Measurements from ENCODE around the gene CACNA1B. TPM values are rescaled to one million over a fixed set of nuclear protein-coding genes. Genes with fewer than 3 reads are reported as not detected.
A peak's percentile ranks its signal among the peaks of the same experiment; 100 is the strongest.

CACNA1B gene
- total RNA-seq, 8 experiments from 2014 or later, result 0.04 to 12.8 (median 9.7) TPM

DNA sequence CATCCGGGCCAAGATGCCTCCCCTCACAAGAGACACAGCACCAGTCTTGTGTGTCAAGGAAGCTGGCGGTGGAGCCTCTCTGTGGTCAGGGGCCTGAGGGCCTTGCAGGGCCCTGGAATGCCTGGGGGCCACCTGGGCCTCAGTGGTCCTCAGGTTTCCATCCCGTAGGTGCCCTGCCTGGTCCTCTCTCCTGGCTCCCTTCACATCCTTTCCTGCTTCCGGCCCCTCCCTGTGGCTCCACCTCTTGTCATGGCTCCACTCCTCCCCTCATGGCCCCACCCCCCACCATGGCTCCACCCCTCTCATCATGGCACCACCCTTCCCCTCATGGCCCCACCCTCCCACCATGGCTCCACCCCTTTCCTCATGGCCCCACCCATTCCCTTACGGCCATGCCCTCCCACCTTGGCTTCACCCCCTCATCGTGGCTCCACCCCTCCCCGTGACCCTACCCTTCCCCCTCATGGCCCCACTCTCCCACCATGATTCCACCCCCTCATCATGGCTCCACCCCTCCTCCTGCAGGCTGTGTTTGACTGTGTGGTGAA, 175.8 kb downstream of the CACNA1B start:
- H3K4me1 ChIP-seq (replicated peaks in 1 of 2), result no peaks in the 10 kb centered on the region
- H3K27ac ChIP-seq, result no peak overlapping the region
- peak in 4 of 8 experiments; percentile 17 to 36 (median 27) for ATAC-seq (replicated peaks in 6 of 8)
- in situ Hi-C loops (cut with MboI; ENCODE audit: low pct_unique_long_range_greater_than_20kb in 2 of 9, low sequenced_read_pairs in 9 of 9, unreplicated experiment in 9 of 9), result no loop called here
- WGBS, 10 experiments, result 100% methylated on average over 1 of the region's 7 CpGs; no CpG with 5 or more reads in 9 of the 10 experiments
- H3K4me3 ChIP-seq, result no peak overlapping the region

DNA sequence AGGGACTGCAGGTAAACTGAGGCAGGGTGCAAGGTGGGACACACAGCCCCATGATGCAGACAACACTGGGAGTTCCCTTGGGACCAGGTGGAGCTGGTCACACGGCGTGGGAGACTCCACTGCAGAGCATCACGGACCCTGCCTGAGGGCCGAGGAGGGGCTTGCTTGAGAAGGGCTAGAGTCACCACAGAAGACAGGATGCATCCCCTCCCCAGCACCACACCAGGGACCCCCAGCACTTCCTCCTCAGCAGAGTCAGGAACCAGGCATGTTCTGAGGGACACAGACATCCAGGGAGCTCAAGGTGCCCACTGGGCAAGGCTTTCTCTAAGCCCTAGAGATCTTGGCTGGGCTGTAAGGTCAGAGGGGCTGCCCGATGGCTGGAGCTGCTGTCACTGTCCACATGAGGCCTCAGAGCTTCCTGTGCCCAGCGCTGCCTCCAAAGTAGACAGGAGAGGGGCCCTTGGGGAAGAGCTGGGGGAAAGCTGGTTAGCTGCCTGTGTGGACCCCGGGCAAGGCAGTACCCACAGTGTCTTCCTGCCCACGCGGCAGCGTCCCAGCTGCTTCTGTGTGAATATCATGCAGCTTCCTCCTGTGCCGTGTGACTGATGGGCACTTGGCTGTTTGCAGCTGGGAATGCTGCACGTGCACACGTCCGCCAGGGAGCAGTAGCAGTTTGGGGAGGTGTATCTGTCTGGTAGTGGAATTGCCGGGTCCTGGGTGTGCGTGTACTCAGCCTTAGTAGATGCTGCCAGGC, 176.6 kb downstream of the CACNA1B start:
- 90 to 100% (median 92%) methylated on average over 1 to 4 of the region's 16 CpGs; no CpG with 5 or more reads in 6 of the 10 experiments for WGBS, 10 experiments
- Histone ChIP-seq H3K4me1 (replicated peaks in 1 of 2) (no peaks in the 10 kb centered on the region), H3K4me3 (no peak overlapping the region), H3K27ac (no peak overlapping the region)
- in situ Hi-C loops (cut with MboI; ENCODE audit: low pct_unique_long_range_greater_than_20kb in 2 of 9, low sequenced_read_pairs in 9 of 9, unreplicated experiment in 9 of 9), result no loop called here
- no peak for ATAC-seq (replicated peaks in 6 of 8)

DNA sequence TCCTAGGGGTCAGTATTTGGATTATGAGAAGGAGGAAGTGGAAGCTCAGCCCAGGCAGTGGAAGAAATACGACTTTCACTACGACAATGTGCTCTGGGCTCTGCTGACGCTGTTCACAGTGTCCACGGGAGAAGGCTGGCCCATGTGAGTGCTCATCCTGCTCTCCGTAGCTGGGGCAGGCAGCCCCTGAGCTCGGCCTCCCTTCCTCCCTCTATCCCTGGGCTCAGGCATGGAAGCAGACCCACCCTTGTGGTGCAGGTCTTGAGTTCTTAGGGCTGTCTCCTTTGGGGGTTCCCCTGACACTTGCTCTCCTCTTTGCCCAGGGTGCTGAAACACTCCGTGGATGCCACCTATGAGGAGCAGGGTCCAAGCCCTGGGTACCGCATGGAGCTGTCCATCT, 180.1 kb downstream of the CACNA1B start:
- H3K27ac ChIP-seq, result no peak overlapping the region
- 8 to 100% (median 77%) methylated on average over 1 to 5 of the region's 8 CpGs; no CpG with 5 or more reads in 2 of the 10 experiments for WGBS, 10 experiments

DNA sequence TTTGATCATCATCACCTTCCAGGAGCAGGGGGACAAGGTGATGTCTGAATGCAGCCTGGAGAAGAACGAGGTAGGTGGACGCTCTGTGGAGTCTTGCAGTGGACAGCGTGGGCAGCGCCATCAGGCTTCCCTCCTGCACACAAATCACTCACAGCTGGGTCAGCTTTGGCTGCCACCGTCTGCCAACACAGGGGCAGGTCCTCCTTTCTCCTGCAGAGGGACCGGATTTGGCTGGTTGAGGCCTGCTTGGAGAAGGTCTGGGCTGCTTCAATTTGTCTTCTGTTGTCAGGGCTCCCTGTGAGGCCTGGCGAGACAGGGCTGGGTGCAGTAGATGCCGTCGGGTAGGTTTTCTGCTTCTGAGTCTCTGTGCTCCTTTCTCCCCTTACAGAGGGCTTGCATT, 180.6 kb downstream of the CACNA1B start:
- H3K27ac ChIP-seq, result no peak overlapping the region

More for the DNA sequence above, 180.1 kb downstream of the CACNA1B start:
- in situ Hi-C loops (cut with MboI; ENCODE audit: low pct_unique_long_range_greater_than_20kb in 2 of 9, low sequenced_read_pairs in 9 of 9, unreplicated experiment in 9 of 9), result no loop called here
- ATAC-seq (replicated peaks in 6 of 8), result no peak
- no peak overlapping the region for H3K4me3 ChIP-seq
- no peaks in the 10 kb centered on the region for H3K4me1 ChIP-seq (replicated peaks in 1 of 2)

DNA sequence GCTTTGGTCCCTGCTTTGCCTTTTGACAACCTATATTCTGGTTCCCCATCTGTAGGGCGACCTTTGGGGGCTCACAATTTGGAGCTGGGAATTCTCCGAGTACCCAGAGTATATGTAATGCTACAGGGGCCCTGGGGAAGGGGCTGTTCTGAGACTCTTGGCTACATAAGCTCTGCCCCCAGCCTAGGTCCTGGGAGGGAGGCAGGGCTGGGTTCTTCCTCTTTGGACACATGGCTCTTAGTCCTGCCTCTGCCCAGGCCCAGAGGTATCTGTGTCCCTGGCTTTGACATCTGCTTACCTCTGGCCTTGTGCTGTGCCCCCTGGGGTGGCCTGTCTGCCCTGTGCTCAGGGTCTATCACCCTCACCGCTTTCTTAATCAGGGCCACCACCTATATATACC, 181.6 kb downstream of the CACNA1B start:
- WGBS, 10 experiments, result 0 to 100% (median 83%) methylated on average over 1 to 2 of the region's 3 CpGs; no CpG with 5 or more reads in 5 of the 10 experiments
- in situ Hi-C loops (cut with MboI; ENCODE audit: low pct_unique_long_range_greater_than_20kb in 2 of 9, low sequenced_read_pairs in 9 of 9, unreplicated experiment in 9 of 9), result no loop called here
- Histone ChIP-seq H3K27ac (no peak overlapping the region), H3K4me3 (no peak overlapping the region), H3K4me1 (replicated peaks in 1 of 2) (no peaks in the 10 kb centered on the region)
- no peak for ATAC-seq (replicated peaks in 6 of 8)

More for the DNA sequence above, 180.6 kb downstream of the CACNA1B start:
- no peak overlapping the region for H3K4me3 ChIP-seq
- no peak for ATAC-seq (replicated peaks in 6 of 8)
- in situ Hi-C loops (cut with MboI; ENCODE audit: low pct_unique_long_range_greater_than_20kb in 2 of 9, low sequenced_read_pairs in 9 of 9, unreplicated experiment in 9 of 9), result no loop called here
- WGBS, 10 experiments, result 28 to 100% (median 94%) methylated on average over 1 to 5 of the region's 9 CpGs; no CpG with 5 or more reads in 5 of the 10 experiments
- no peaks in the 10 kb centered on the region for H3K4me1 ChIP-seq (replicated peaks in 1 of 2)

DNA sequence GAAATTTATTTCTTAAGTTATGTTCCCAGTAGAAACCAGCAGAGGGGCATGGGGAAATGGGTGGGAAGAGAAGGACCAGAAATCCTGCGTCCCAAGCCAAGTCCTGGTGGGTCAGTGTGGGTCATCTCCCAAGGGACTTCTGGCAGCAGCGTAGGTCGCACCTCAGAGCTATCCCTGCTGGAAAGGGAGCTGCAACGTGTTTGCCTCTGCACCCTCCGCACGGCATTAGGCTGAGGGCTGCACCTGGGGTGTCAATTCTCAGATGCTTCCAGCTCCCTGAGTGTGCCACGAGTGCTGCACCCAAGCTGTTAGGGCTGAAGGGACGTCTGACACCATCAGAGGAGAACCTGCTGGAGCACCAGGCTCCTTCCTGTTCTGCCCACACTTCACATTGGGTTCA, 182.8 kb downstream of the CACNA1B start:
- WGBS, 10 experiments, result 0 to 100% (median 92%) methylated on average over 1 to 4 of the region's 8 CpGs; no CpG with 5 or more reads in 6 of the 10 experiments
- Histone ChIP-seq H3K27ac (no peak overlapping the region), H3K4me1 (replicated peaks in 1 of 2) (no peaks in the 10 kb centered on the region), H3K4me3 (no peak overlapping the region)
- in situ Hi-C loops (cut with MboI; ENCODE audit: low pct_unique_long_range_greater_than_20kb in 2 of 9, low sequenced_read_pairs in 9 of 9, unreplicated experiment in 9 of 9), result no loop called here
- ATAC-seq (replicated peaks in 6 of 8), result no peak

DNA sequence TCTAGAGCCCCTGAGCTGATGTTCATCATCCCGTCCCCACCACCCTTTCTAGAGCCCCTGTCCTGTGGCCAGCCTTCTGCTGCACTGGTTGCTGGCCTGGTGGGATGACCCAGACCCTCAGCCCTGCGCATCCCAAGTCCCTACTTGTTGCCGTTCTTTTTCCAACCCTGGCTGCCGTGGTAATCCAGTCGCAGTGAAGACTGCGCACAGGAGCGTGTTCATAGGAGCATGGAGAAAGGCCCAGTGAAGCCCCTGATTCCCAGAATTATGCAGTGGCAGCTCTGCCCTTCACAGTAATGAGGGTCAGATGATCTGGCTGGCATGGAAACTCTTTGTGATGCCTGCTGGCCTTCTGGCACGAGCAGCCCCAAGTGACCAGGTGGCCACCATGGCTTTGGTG, 183.3 kb downstream of the CACNA1B start:
- no peak for ATAC-seq (replicated peaks in 6 of 8)
- H3K27ac ChIP-seq, result no peak overlapping the region
- in situ Hi-C loops (cut with MboI; ENCODE audit: low pct_unique_long_range_greater_than_20kb in 2 of 9, low sequenced_read_pairs in 9 of 9, unreplicated experiment in 9 of 9), result no loop called here
- H3K4me3 ChIP-seq, result no peak overlapping the region
- H3K4me1 ChIP-seq (replicated peaks in 1 of 2), result no peaks in the 10 kb centered on the region
- WGBS, 10 experiments, result 20 to 100% (median 67%) methylated on average over 1 to 6 of the region's 8 CpGs; no CpG with 5 or more reads in 5 of the 10 experiments

DNA sequence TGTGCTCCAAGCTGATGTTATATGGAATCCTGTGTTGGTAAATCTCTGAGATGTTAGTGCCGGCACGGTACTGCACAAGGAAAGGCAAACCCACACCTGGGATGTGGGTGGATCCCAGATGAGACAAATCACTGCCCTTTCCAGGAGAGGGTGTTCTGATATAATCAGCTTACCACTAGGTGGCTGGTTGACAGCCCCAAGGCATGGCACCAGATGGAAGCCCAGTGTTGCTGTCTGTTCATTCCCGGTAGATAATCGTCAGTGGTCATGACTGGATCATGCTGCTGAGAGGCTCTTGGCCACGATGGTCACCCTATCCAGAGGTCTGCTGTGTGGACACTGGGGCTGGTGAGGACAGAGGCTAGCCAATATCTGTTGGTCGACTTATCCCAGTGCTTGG, 184.0 kb downstream of the CACNA1B start:
- 40 to 100% (median 91%) methylated on average over 2 to 6 of the region's 6 CpGs; no CpG with 5 or more reads in 6 of the 10 experiments for WGBS, 10 experiments
- no peak for ATAC-seq (replicated peaks in 6 of 8)
- Histone ChIP-seq H3K4me1 (replicated peaks in 1 of 2) (no peaks in the 10 kb centered on the region), H3K4me3 (no peak overlapping the region), H3K27ac (no peak overlapping the region)
- in situ Hi-C loops (cut with MboI; ENCODE audit: low pct_unique_long_range_greater_than_20kb in 2 of 9, low sequenced_read_pairs in 9 of 9, unreplicated experiment in 9 of 9), result no loop called here

DNA sequence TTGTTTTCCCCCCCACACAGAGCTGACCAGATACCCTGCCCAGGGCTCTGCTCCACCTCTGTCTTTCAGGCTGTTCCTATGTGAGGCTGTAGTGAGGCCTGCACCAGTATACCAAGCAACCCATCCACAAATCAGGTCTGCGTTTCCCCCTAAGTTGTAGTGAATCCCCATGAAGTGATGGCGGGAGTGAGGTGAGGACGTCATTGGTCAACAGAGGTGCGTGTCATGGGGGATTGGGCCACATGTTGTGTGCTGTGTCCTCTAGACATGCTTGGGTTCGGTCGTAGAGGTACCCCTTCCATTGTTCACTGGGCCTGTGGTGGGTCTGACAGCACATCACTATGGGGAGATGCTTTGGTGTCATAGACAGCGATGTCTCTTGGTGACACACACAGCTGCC, 184.6 kb downstream of the CACNA1B start:
- in situ Hi-C loops (cut with MboI; ENCODE audit: low pct_unique_long_range_greater_than_20kb in 2 of 9, low sequenced_read_pairs in 9 of 9, unreplicated experiment in 9 of 9), result no loop called here

DNA sequence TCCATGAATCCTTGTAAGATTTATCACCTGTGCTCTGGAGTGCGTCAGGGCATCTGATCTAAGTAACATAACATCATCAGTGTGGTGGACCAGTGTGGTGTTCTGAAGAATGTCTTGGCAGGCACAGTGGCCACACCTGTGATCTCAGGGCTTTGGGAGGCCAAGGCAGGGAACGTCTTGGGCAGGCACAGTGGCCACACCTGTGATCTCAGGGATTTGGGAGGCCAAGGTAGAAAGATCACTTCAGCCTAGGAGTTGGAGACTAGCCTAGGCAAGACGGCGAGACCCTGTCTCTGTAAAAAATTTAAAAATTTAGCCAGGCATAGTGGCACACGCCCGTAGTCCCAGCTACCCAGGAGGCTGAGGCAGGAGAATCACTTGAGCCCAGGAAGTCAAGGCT, 185.5 kb downstream of the CACNA1B start:
- ATAC-seq (replicated peaks in 6 of 8), result no peak
- H3K4me3 ChIP-seq, result no peak overlapping the region
- no peaks in the 10 kb centered on the region for H3K4me1 ChIP-seq (replicated peaks in 1 of 2)
- in situ Hi-C loops (cut with MboI; ENCODE audit: low pct_unique_long_range_greater_than_20kb in 2 of 9, low sequenced_read_pairs in 9 of 9, unreplicated experiment in 9 of 9), result no loop called here
- WGBS, 10 experiments, result 10 to 100% (median 97%) methylated on average over 1 to 3 of the region's 6 CpGs; no CpG with 5 or more reads in 4 of the 10 experiments
- no peak overlapping the region for H3K27ac ChIP-seq

More for the DNA sequence above, 184.6 kb downstream of the CACNA1B start:
- H3K4me1 ChIP-seq (replicated peaks in 1 of 2), result no peaks in the 10 kb centered on the region
- H3K4me3 ChIP-seq, result no peak overlapping the region
- H3K27ac ChIP-seq, result no peak overlapping the region
- ATAC-seq (replicated peaks in 6 of 8), result no peak
- WGBS, 10 experiments, result 42 to 100% (median 95%) methylated on average over 1 to 2 of the region's 7 CpGs; no CpG with 5 or more reads in 6 of the 10 experiments

DNA sequence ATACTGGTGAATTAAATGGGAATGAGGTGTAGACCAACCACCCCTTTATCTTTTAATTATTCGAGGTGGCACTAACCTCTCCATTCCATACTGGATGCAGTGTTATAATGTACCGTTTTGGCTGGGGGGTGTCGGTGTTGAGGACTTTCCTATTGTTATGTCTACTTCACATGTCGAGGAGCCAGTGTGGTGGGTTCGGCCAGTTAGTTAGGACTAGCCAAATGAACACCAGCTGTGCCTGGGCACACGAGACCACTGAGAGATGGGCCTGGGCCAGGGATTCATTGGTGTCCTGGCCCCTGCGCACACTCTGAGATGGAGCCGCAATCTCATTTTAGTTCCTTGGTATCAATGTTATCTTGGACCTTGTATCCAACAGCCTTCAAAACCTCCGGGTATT, 186.2 kb downstream of the CACNA1B start:
- no peak overlapping the region for H3K27ac ChIP-seq
- peaks cover 4 to 5% of the 10 kb centered on the region in 2 donors for H3K4me1 ChIP-seq (replicated peaks in 1 of 2)
- in situ Hi-C loops (cut with MboI; ENCODE audit: low pct_unique_long_range_greater_than_20kb in 2 of 9, low sequenced_read_pairs in 9 of 9, unreplicated experiment in 9 of 9), result no loop called here
- H3K4me3 ChIP-seq, result no peak overlapping the region
- no peak for ATAC-seq (replicated peaks in 6 of 8)
- WGBS, 10 experiments, result 31 to 92% (median 73%) methylated on average over 2 to 7 of the region's 9 CpGs; no CpG with 5 or more reads in 1 of the 10 experiments

DNA sequence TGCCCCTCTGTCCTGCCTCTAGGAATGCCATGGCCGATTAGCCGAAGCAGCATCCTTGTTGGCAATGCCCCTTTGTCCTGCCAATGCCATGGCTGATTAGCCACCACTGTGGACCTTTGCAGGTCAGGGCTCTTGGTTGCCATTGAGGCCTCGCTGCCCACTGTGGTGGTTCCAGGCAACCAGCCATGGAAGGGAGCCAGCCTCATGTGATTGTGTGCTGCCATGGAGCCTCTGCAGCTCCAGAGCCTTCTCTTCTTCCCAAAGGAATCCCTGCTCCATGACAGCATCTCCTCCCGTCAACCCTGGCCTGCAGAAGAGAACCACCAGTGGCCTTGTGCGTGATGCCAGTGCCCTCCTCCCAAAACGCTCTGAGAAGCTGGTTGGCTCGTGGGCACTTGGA, 187.0 kb downstream of the CACNA1B start:
- in situ Hi-C loops (cut with MboI; ENCODE audit: low pct_unique_long_range_greater_than_20kb in 2 of 9, low sequenced_read_pairs in 9 of 9, unreplicated experiment in 9 of 9), result no loop called here
- peaks cover 7 to 9% of the 10 kb centered on the region in 2 donors for H3K4me1 ChIP-seq (replicated peaks in 1 of 2)
- ATAC-seq (replicated peaks in 6 of 8), result peak in 1 of 8 experiments; percentile 27
- WGBS, 10 experiments, result 0 to 100% (median 85%) methylated on average over 1 to 4 of the region's 7 CpGs; no CpG with 5 or more reads in 4 of the 10 experiments
- H3K4me3 ChIP-seq, result no peak overlapping the region
- H3K27ac ChIP-seq, result no peak overlapping the region

DNA sequence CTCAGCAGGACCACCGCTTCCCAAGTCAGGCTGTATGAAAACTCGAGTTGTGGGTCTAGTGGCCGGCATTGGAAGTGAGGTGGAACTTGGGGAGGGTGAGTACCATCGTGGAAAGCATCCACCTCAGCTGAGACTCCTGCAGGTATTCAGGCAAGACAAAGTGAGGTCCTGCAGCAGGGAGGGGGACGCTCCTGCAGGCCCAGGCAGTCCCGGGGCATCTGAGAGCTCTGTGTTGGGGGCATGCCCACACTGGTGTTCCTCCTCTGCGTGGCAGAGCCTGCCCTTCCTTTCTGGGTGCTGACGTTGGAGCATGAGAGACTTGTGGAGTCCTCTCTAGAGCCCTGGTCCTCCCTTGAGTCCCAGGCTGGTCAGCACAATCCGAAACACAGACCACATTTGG, 187.7 kb downstream of the CACNA1B start:
- H3K4me1 ChIP-seq (replicated peaks in 1 of 2), result peaks cover 7 to 12% of the 10 kb centered on the region in 2 donors
- no peak overlapping the region for H3K27ac ChIP-seq
- in situ Hi-C loops (cut with MboI; ENCODE audit: low pct_unique_long_range_greater_than_20kb in 2 of 9, low sequenced_read_pairs in 9 of 9, unreplicated experiment in 9 of 9), result no loop called here
- no peak overlapping the region for H3K4me3 ChIP-seq
- no peak for ATAC-seq (replicated peaks in 6 of 8)
- 0 to 96% (median 76%) methylated on average over 2 to 6 of the region's 9 CpGs; no CpG with 5 or more reads in 3 of the 10 experiments for WGBS, 10 experiments
